Endothelial cell of umbilical vein (primary cell): Measurements from ENCODE around the gene CNTFR.

Source experiments
- CTCF ChIP-seq, 2 donors: IDR thresholded peaks; 1 replicate in 1 of 2; 2 replicates in 1 of 2; pipeline ENCODE4 v1.5.1; 2011; ENCODE audit warnings: low read length in 2 of 2, mild to moderate bottlenecking in 2 of 2, moderate library complexity in 2 of 2, control low read depth in 1 of 2, inconsistent platforms in 1 of 2, low read depth in 1 of 2; ENCODE audit not compliant: insufficient read depth in 1 of 2; ENCODE audit errors: extremely low read depth in 1 of 2
- POLR2A ChIP-seq: IDR thresholded peaks from 2 replicates; pipeline ENCODE4 v1.6.1; 2012; ENCODE audit warnings: low read depth, mild to moderate bottlenecking, control low read depth, low read length
- POLR2AphosphoS5 ChIP-seq: IDR thresholded peaks from 2 replicates; pipeline ENCODE4 v1.6.1; 2012; ENCODE audit warnings: low read depth, mild to moderate bottlenecking, control low read depth, low read length, moderate library complexity; ENCODE audit not compliant: insufficient read depth

GRCh38 chr9:34526026-34526425 is 63.5 kb downstream of the CNTFR start:
- TF ChIP-seq CTCF (IDR thresholded peaks at IDR 0.05; ENCODE audit: extremely low read depth in 1 of 2, insufficient read depth in 1 of 2, low read depth in 1 of 2, low read length in 2 of 2) (no peak), POLR2AphosphoS5 (no peak), POLR2A (no peak)
